DOHH2 (cell line): ENCODE results near the gene TTC28.
"Not testable (repeated sequence)": the region's sequence is repeated elsewhere in the genome, so short reads cannot be mapped to it uniquely, and the experiment has no call there.

Source experiments
- H3F3A ChIP-seq: fragments of 200-600 bp; sonication (generic), shearing (Covaris generic); 2 replicates; pipeline ENCODE4 v1.6.0; 2016; ENCODE audit warnings: antibody characterized with exemption, mild to moderate bottlenecking; ENCODE audit not compliant: control insufficient read depth, insufficient read depth
- H3K27ac ChIP-seq: fragments of 200-600 bp; sonication (generic); 2 replicates; pipeline ENCODE4 v1.5.1; 2014; ENCODE audit warnings: low read depth, mild to moderate bottlenecking, low read length, moderate library complexity
- H3K27me3 ChIP-seq: fragments of 200-600 bp; sonication (generic); 2 replicates; pipeline ENCODE4 v1.6.1; 2014; ENCODE audit warnings: mild to moderate bottlenecking, low read length, mixed read lengths; ENCODE audit not compliant: control insufficient read depth
- H3K36me3 ChIP-seq: fragments of 200-600 bp; sonication (generic); 2 replicates; pipeline ENCODE4 v1.6.1; 2014; ENCODE audit warnings: mild to moderate bottlenecking, low read length, moderate library complexity, mixed read lengths; ENCODE audit not compliant: control insufficient read depth
- H3K4me1 ChIP-seq: fragments of 200-600 bp; sonication (generic); 2 replicates; pipeline ENCODE4 v1.6.1; 2014; ENCODE audit warnings: mild to moderate bottlenecking, low read length, mixed read lengths; ENCODE audit not compliant: control insufficient read depth
- H3K4me2 ChIP-seq: fragments of 200-600 bp; sonication (generic); 2 replicates; pipeline ENCODE4 v1.6.0; 2014; ENCODE audit warnings: mild to moderate bottlenecking, low read length, moderate library complexity
- H3K4me3 ChIP-seq: fragments of 200-600 bp; sonication (generic); 2 replicates; pipeline ENCODE4 v1.5.1; 2014; ENCODE audit warnings: mild to moderate bottlenecking, low read length, mixed read lengths
- H3K79me2 ChIP-seq: fragments of 200-600 bp; sonication (generic); 2 replicates; pipeline ENCODE4 v1.6.1; 2014; ENCODE audit warnings: mild to moderate bottlenecking, low read length, mixed read lengths; ENCODE audit not compliant: control insufficient read depth
- H3K9me2 ChIP-seq: fragments of 200-600 bp; sonication (generic); replicated peaks from 2 replicates; pipeline ENCODE4 v1.6.1; 2014; ENCODE audit warnings: mild to moderate bottlenecking, low read length, mixed read lengths; ENCODE audit not compliant: control insufficient read depth
- H3K9me3 ChIP-seq: fragments of 200-600 bp; sonication (generic); 2 replicates; pipeline ENCODE4 v1.6.1; 2014; ENCODE audit warnings: antibody characterized with exemption, low read length, mixed read lengths; ENCODE audit not compliant: control insufficient read depth, insufficient read depth
- H4K20me1 ChIP-seq: fragments of 200-600 bp; sonication (generic); 2 replicates; pipeline ENCODE4 v1.6.0; 2014; ENCODE audit warnings: low read depth, mild to moderate bottlenecking, antibody characterized with exemption, low read length, moderate library complexity; ENCODE audit not compliant: control insufficient read depth, insufficient read depth
- CTCF ChIP-seq: fragments of 200-600 bp; sonication (generic); IDR thresholded peaks from one replicate; pipeline ENCODE4 v1.5.1; 2014; ENCODE audit warnings: antibody characterized with exemption, mild to moderate bottlenecking, low read depth, low read length; ENCODE audit not compliant: poor library complexity, severe bottlenecking
- EZH2phosphoT487 ChIP-seq: fragments of 200-600 bp; sonication (generic); IDR thresholded peaks from 2 replicates; pipeline ENCODE4 v1.6.1; 2017; ENCODE audit warnings: borderline replicate concordance, mild to moderate bottlenecking, antibody characterized with exemption, low read length, moderate library complexity, mixed read lengths

The TTC28 gene

GRCh38 chr22:28220626-28221363 lies 458.8 kb downstream of the TTC28 start:
- Histone ChIP-seq H3K9me3 (no peaks in the 10 kb centered on the region), H3K79me2 (no peaks in the 10 kb centered on the region), H3K4me1 (no peaks in the 10 kb centered on the region), H3K27me3 (peaks cover 7% of the 10 kb centered on the region; the same call in 1 of the 2 replicates), H3K4me2 (no peak overlapping the region), H3F3A (no peaks in the 10 kb centered on the region), H3K36me3 (no peaks in the 10 kb centered on the region), H3K4me3 (no peak overlapping the region), H4K20me1 (no peaks in the 10 kb centered on the region), H3K27ac (no peak overlapping the region), H3K9me2 (no peaks in the 10 kb centered on the region)
- TF ChIP-seq EZH2phosphoT487 (no peak), CTCF (no peak)

- no peaks in the 10 kb centered on the region for H3K79me2 ChIP-seq
- no peak for TF ChIP-seq EZH2phosphoT487
- TF ChIP-seq CTCF, result no peak
Measured at GRCh38 chr22:28217277-28217676, 462.4 kb downstream of the TTC28 start.

GRCh38 chr22:28214750-28215149 lies 464.9 kb downstream of the TTC28 start:
- H4K20me1 ChIP-seq, H3K79me2 ChIP-seq, H3F3A ChIP-seq, H3K36me3 ChIP-seq, H3K27ac ChIP-seq, H3K27me3 ChIP-seq, H3K4me2 ChIP-seq, H3K4me1 ChIP-seq, H3K4me3 ChIP-seq, H3K9me3 ChIP-seq, H3K9me2 ChIP-seq: not testable (repeated sequence)

More at GRCh38 chr22:28217277-28217676, 462.4 kb downstream of the TTC28 start:
- no peaks in the 10 kb centered on the region for H3K9me2 ChIP-seq
- H4K20me1 ChIP-seq, result no peaks in the 10 kb centered on the region
- no peak overlapping the region for H3K27ac ChIP-seq
- no peak overlapping the region for H3K4me3 ChIP-seq
- no peaks in the 10 kb centered on the region for H3F3A ChIP-seq
- H3K4me1 ChIP-seq, result no peaks in the 10 kb centered on the region
- no peaks in the 10 kb centered on the region for H3K9me3 ChIP-seq
- H3K4me2 ChIP-seq, result no peak overlapping the region
- 0 out of 2 replicates have a peak, but pooled peaks cover 2% of the 10 kb centered on the region for H3K27me3 ChIP-seq
- H3K36me3 ChIP-seq, result no peaks in the 10 kb centered on the region

- H3K79me2 ChIP-seq, H3K4me1 ChIP-seq, H3K27ac ChIP-seq, H3K9me2 ChIP-seq, H3K9me3 ChIP-seq, H3K4me3 ChIP-seq, H3K36me3 ChIP-seq, H3K27me3 ChIP-seq, H4K20me1 ChIP-seq, H3F3A ChIP-seq, H3K4me2 ChIP-seq: not testable (repeated sequence)
Measured at GRCh38 chr22:28209457-28209856, 470.2 kb downstream of the TTC28 start.
